HG02943 (cell line): ENCODE results near the gene NEIL3.
A peak's percentile ranks its signal among the peaks of the same experiment; 100 is the strongest.

Experiments used
- ATAC-seq: cut with Tn5 transposase; IDR thresholded peaks from one replicate; pipeline ENCODE4 v1.9.1; 2021; ENCODE audit warnings: mild to moderate bottlenecking, low read depth, moderate library complexity; ENCODE audit not compliant: unreplicated experiment

NEIL3 gene, protein sequence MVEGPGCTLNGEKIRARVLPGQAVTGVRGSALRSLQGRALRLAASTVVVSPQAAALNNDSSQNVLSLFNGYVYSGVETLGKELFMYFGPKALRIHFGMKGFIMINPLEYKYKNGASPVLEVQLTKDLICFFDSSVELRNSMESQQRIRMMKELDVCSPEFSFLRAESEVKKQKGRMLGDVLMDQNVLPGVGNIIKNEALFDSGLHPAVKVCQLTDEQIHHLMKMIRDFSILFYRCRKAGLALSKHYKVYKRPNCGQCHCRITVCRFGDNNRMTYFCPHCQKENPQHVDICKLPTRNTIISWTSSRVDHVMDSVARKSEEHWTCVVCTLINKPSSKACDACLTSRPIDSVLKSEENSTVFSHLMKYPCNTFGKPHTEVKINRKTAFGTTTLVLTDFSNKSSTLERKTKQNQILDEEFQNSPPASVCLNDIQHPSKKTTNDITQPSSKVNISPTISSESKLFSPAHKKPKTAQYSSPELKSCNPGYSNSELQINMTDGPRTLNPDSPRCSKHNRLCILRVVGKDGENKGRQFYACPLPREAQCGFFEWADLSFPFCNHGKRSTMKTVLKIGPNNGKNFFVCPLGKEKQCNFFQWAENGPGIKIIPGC

DNA sequence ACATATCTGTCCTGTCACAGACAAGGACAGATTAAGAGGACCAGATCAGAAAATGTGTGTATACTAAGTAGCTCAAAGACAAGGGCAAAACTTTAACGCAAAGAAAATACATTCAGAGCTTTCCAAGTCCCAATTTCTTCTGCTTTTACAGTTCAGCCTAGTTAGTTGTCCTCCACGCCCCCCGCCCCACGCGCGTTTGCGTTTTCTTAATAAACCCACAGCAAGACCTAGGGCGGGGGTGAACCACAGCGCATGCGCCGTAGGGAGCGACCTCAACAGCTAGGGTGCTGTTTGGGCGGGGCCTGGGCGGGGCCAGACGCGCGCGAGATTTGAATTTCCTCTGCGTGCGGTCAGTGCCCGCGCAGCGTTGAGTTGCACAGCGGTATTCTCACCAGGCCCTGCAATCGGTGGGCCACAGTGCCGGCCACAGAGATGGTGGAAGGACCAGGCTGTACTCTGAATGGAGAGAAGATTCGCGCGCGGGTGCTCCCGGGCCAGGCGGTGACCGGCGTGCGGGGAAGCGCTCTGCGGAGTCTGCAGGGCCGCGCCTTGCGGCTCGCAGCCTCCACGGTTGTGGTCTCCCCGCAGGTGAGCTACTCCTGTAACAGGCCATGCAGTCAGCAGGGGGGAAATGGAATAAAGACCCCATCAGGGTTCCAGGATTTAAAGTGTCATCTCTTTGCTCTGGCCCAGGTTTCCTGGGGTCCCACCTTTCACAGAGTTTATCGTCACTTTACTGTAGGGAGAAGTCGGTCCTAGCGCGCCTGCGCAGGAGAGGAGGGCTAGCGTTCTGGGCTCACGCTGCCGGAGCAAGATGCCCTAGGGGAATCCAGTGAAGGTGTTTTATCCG lies at the start of gene NEIL3:
NEIL3 (plus strand) TSS at position 353 of the 850 bp plus-strand sequence; CDS start at position 433, 80 bp downstream.
- peak; percentile 90 for ATAC-seq

DNA sequence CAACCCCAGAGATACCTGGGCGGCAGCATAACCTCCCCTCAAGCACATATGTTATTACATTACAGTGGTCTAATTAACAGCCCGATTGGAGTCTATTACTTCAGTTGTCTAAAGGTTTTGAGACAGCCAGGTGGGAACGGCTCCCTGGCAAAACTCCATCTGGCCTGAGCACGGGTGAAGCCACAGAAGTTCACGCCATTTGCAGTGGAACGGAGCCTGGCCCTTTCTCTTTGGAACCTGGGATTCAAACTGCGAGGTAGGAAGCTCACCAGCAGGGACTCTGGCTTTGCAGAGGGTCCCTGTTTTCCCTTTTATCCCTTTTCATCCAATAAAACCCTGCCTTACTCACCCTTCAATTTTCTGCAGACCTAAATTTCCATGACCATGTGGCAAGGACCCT lies 45.9 kb upstream of the NEIL3 start:
- ATAC-seq, result no peak

DNA sequence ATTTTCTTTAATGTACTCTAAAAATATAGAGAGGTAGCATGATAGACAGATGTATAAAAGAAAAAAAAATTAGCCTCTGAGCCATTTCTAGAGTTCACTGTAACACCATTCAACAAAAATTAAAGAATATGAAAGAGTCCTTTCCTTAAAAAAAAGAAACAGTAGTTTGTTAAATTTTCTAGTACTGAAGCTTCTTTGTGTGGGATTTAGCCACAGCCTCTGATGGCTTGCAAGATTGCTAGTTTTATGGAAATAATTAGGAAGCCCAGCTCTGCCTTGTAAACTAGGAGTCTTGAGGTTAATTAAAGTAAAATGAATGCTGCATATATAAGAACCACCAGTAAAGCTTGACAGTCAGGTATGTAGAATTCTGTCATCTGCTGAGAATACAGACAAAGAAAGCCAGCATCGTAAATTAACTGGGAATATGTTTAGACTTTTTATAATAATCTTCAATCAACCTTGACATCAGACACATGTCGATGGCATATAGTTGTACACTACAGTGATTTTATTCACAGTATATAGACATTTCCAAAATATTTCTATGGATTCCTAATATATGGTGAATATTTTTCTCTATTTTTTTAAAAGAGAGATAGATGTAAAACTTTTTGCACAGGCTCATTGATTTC lies 44.8 kb upstream of the NEIL3 start:
- no peak for ATAC-seq

DNA sequence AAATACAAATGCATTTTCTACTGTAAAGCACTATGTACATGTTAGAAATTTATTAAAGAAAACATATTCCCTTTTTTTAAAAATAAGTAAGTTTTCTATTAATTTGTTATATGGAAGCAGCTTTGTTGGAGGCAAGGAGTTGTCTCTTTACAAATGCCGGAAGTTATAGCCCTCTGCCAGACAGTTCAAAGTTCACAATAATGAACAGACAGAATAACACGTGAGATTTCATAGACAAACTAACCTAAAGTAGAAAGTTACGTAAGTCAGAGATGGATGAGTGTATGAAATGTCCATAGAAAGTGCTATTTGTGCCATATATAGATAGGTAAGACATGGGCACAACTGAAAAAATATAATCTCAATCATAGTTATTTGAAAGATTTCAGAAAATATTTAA lies 43.9 kb upstream of the NEIL3 start:
- no peak for ATAC-seq

DNA sequence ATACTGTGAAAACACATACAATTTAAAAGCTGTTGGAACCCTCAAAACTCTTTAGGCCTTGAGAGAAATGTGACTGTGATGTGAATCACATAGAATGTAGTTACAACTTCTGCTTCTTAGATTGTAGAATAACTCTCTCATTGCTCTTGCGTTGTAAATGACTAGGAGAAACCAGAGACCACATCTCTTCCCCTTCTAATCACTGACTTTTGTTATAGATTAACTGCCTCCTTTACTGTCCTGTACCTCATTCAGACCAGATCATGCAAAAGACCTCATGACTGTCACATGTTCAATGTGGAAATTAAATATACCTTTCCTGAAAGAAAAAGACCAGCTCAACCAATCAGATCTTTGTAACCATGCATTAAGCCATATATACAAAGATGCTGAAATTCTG lies 43.2 kb upstream of the NEIL3 start:
- ATAC-seq, result no peak

DNA sequence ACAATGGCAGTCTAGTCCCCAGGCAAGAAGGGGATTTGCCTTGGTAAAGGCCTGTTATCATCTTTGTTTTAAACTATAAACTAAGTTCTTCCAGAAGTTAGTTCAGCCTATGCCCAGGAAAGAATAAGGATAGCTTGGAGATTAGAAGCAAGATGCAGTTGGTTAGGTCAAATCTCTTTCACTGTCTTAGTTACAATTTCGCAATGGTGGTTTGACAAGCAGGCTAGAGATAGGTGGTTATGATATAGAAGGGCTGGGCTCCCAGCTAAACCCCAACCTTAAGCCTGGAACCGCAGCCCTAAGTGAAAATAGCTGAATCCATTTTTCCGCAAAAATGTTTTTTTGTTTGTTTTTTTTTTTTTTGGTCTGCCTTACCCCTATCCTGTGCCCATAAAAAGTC lies 41.8 kb upstream of the NEIL3 start:
- no peak for ATAC-seq

DNA sequence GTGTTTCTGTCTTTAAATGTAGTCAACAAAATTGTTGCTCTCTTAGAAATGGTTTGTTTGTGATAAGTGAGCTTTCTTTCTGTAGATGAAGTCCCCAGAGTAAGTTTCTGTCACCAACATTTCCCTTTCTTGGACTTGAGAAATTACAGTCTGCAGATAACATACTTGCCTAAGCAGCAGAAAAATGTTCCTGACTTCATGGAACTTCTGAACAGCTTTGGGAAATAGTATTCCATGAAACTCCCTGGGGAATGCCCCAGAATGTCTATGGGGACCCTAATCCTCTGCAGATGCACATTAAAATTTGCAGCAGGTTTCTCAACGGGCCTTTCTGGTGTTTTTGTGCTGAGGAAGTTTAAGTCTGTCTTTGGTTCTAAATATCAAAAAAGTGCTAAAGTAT lies 38.6 kb upstream of the NEIL3 start:
- no peak for ATAC-seq

DNA sequence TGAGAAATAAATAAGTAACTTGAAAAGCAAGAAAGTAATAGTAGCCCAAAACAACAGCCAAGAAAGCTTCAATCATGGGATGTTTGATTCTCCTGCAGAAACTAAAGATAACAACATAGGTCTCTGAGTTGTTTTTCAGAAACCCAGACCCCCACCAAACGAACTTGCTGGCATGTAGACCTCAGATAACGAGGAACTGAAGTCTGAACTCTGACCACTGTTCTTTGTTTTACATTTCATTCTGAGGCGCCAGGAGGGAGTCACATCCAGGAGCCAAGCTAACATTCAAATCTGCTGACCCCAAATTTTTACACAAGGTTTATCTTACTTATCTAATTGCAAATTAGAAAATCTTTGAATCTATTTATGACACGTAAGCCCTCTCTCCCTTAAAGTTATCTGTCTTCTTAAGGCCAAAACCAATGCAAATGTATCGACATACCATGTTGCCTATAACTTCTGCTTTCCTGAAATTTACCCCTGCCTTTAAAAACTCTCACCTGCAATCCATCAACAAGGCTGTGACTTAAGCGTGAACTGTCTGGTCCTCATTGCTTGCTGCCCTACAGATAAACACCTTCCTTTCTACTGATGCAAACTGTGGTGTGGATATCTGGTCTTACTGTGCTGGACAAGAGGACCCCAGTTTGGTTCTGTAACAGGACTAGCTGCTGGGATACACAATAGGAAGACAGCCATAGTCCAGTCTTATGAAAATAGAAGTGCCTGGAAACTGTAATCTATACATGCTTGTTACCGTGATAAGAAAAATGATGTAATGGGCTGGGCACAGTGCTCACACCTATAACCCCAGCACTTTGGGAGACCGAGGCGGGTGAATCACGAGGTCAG lies 37.5 kb upstream of the NEIL3 start:
- no peak for ATAC-seq

DNA sequence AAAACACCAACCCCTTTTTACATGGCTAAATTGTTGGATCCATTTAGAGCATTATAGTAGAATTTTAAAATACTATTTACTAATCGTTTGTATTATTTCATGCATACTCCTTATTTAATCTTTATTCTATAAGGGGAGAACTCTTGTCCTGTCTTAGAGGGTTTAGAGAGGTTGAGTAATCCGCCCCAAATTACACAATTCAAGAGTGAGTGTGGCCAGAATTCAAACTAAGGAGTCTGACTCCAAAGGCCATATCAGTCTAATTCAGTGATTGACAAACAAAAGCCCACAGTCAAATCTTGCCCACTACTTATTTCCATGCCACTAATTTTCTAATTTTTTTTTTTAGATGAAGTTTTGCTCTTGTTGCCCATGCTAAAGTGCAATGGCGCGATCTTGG lies 33.7 kb upstream of the NEIL3 start:
- ATAC-seq, result no peak

DNA sequence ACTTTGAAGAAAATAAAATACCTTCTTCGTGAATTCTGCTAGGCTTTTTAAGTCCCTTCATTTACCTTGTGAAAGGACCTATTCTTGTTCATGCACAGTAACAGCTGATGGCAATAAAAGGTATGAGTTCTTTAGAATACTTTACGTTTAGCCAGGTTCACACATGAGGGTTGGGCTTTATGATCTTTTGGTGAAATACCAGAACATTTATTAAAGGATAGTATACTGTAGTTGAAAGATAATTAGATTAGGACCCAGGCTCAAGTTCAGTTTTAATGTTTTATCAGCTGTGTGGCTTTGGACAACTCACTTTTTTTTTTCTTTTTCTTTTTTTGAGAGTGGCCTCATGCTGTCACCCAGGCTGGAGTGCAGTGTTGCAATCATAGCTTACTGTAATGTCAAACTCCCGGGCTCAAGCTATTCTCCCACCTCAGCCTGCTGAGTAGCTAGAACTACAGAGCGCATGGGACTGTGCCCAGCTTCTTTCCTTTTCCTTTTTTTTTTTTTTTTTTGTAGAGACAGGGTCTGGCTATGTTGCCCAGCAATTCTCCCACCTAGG lies 28.2 kb upstream of the NEIL3 start:
- ATAC-seq, result no peak

DNA sequence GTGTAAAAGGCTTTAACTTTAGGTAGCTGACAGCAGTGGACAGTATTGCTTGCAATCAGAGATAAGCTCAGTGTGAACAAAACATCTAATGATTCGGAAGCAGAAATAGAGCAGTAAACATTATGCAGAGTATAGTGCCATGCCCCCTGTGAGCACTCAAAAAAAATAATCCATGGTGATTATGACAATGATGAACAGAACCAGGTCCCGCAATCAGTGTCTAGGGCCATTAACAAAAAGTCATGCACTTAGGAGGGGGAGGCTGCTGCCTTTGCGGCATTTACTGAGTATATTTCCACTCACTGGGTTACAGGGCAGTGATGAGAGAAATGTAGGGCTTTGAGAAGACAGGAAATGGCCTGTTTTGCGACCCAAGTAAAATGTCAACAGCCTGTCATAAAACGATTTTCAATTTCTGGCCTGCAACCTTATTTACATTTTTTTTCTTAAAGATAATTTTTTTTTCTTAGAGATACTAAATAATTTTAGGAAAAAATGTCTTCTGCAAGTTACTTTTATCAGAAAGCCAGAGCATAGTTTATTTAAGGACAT lies 27.3 kb upstream of the NEIL3 start:
- no peak for ATAC-seq

DNA sequence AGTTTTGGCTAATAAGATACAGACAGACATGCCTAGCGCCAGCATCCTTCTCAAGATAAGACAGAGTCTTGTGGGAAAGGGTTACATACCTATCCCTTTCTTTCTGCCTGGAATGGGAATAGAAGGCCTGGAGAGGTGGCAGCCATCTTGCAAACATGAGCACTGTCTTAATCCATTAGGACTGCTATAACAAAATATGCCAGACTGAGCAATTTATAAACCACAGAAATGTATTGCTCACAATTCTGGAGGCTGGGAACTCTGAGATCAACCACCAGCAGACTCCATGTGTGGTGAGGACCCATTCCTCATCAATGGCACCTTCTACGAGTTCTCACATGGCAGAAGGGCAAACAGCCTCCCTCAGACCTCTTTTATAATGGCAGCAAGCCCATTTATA lies 26.5 kb upstream of the NEIL3 start:
- ATAC-seq, result no peak

DNA sequence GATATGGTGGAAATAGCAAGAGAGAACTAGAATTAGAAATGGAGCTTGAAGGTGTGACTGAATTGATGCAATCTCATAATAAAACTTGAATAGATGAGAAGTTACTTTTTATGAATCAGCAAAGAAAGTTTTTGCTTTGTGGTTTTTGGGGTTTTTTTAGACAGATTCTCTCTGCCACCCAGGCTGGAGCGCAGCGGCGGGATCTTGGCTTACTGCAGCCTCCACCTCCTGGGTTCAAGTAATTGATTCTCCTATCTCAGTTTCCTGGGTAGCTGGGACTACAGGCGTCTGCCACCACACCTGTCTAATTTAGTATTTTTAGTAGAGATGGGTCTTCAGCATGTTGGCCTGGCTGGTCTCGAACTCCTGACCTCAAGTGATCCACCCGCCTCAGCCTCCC lies 23.7 kb upstream of the NEIL3 start:
- ATAC-seq, result no peak

DNA sequence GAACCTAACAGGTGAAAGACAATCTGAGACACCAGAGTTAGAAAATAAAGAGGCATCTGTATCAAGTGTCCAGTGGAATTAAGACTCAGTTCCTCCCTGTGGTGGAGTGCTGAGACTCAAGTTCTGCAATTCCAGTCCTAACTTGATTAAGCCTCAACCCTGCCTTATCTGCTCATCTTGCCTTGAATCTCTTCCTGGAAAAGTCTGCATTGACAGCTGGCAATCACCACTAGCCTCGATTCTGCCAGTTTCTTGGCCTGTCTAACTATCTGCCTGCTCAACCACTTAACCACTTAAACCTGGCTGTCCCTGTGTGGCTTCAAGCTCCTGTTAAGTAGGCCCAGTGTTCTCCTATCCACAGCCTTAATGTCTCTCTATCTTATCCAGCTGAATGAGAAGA lies 22.4 kb upstream of the NEIL3 start:
- ATAC-seq, result no peak

DNA sequence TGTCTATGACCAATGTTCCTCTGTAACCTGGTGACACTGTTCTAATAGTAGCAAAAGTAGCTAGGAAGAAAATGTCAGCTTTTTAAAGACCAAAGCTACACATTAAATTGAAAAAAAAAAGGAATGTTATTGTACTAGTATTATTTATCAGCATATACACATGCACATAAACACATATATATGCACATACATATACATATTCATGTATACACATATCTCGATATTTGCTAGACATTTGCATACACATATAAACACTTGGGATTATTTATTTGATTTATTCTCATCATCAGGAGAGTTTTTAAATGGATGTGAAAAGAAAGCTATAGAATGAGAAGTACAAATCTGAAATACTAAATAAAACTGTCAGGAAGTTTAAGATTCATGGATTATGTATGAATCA lies 21.3 kb upstream of the NEIL3 start:
- ATAC-seq, result no peak

DNA sequence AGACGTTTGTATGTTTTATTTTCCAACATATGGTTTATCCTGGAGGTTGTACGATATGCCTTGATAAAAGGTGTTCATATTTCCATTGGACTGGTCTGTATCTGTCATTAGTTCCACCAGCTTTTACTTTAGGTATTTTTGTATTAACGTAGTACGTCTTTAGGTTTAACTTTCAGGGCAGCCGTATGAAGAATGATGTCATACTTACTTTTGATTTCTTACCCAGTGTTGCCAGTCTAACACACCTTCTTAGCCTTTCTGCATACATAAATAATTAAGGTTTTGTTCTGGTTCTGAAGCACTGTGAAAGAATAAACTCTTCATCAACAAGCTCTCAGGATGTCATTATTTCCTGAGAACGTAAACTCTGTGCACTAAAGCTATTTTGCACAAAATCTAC lies 18.9 kb upstream of the NEIL3 start:
- ATAC-seq, result no peak

DNA sequence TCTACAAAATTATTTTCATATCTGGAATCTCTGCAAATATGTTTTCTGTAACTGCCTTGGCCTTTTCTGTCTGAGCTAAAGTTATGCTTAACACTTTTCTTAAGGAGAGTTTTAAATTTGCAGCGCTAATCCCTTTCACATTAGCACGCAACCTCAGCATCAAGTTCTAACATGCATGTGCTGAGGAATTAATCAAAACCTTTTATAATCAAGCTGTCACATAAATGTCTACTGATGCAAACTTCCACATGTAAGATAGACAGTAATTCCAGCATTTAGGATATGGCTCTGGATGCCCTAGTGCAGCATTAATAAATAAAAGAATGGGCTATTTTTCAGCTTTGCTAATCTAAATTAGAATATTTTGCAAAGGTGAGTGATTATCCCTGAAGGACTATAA lies 17.5 kb upstream of the NEIL3 start:
- no peak for ATAC-seq

DNA sequence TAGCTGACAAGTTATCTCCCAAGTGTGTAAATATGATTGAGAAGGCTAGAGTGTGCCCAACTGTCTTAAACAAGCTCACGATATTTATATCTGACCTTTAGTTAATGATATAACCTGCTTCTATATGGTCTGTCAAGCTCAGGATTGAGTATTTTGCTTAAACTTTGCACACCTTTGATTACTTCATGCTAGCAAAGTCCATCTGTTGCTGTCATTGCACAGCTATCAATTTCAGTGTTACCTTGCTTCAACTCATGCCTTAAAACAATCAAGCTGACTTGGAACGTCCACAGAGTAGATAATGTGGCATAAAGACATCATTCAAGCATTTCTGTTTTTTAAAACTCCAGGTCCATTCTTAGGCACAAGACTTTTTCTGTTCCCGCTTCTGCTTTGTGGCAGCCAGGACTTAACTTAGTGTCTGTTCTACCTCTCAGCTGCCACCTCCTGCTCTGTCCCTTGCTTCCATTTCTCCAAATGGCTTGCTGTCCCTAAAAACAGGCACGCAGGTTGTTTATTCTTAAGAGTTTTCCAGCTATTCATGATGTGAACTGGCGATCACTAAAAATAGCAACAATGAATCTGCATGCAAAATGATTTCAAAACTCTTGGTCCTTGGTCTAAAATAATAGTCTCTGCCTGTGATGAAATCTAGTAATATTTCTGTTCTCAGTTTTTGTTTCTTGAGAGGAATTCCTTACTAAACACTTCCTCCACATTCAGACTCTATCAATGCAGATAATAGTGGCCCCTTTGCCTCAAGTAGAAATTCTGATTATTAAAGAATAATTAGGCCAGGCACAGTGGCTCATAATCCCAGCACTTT lies 16.3 kb upstream of the NEIL3 start:
- ATAC-seq, result no peak
